HEK293 (cell line): ENCODE measurements around the gene PHC3.

Source experiments
- CTCF ChIA-PET: fragments of 350-600 bp; formaldehyde crosslinking; extraction: SDS; loops from one replicate; lab custom pipeline; 2021; ENCODE audit warnings: antibody characterized with exemption; lab: Yijun Ruan, JAX
- POLR2A ChIA-PET: fragments of 300-600 bp; formaldehyde crosslinking; extraction: SDS; loops from one replicate; lab custom pipeline; 2020; ENCODE audit warnings: antibody characterized with exemption, inconsistent platforms; lab: Yijun Ruan, JAX
- H3K27ac ChIP-seq: fragments of 200-500 bp; sonication (Bioruptor generic); 2 replicates; pipeline ENCODE4 v1.5.1; 2014; ENCODE audit warnings: low read depth, low read length, control low read depth, inconsistent platforms; ENCODE audit errors: extremely low read depth
- H3K36me3 ChIP-seq, 2 experiments: fragments of 200-500 bp in 1 of 2; sonication (Bioruptor generic) in 1 of 2; 1 replicate in 1 of 2; 2 replicates in 1 of 2; pipeline ENCODE4 v1.5.1; 2014 to 2017; ENCODE audit warnings: inconsistent platforms in 2 of 2, low read length in 2 of 2; ENCODE audit not compliant: control insufficient read depth in 2 of 2, insufficient read depth in 1 of 2
- H3K4me1 ChIP-seq: fragments of 200-500 bp; sonication (Bioruptor generic); 2 replicates; pipeline ENCODE4 v1.5.1; 2014; ENCODE audit warnings: mild to moderate bottlenecking, low read length, inconsistent platforms; ENCODE audit not compliant: control insufficient read depth, insufficient read depth
- H3K4me3 ChIP-seq: 2 replicates; pipeline ENCODE4 v1.5.1; 2011; ENCODE audit warnings: low read depth, mild to moderate bottlenecking, control low read depth, low read length, moderate library complexity
- H3K9me3 ChIP-seq: fragments of 200-500 bp; sonication (Bioruptor generic); 2 replicates; pipeline ENCODE4 v1.5.1; 2014; ENCODE audit warnings: low read depth, low read length, inconsistent platforms; ENCODE audit not compliant: control insufficient read depth, insufficient read depth
- INSM2 ChIP-seq: fragments of 450-650 bp; formaldehyde crosslinking; IDR thresholded peaks from 2 replicates; pipeline ENCODE4 v1.5.1; 2016; ENCODE audit warnings: missing biosample characterization, missing genetic modification characterization
- PRDM6 ChIP-seq: fragments of 450-650 bp; formaldehyde crosslinking; IDR thresholded peaks from 2 replicates; pipeline ENCODE4 v1.5.1; 2017; ENCODE audit warnings: missing biosample characterization, missing genetic modification characterization
- SCRT1 ChIP-seq: fragments of 450-650 bp; formaldehyde crosslinking; IDR thresholded peaks from 2 replicates; pipeline ENCODE4 v1.5.1; 2016; ENCODE audit warnings: missing biosample characterization, missing genetic modification characterization, borderline replicate concordance
- SCRT2 ChIP-seq: fragments of 450-650 bp; formaldehyde crosslinking; IDR thresholded peaks from 2 replicates; pipeline ENCODE4 v1.5.1; 2016; ENCODE audit warnings: missing biosample characterization, missing genetic modification characterization
- TSHZ1 ChIP-seq: fragments of 450-650 bp; formaldehyde crosslinking; IDR thresholded peaks from 2 replicates; pipeline ENCODE4 v1.5.1; 2016; ENCODE audit warnings: missing biosample characterization, missing genetic modification characterization, borderline replicate concordance
- ZBTB6 ChIP-seq: fragments of 450-650 bp; formaldehyde crosslinking; IDR thresholded peaks from 2 replicates; pipeline ENCODE4 v1.5.1; 2017; ENCODE audit warnings: missing biosample characterization, missing genetic modification characterization
- ZNF266 ChIP-seq: fragments of 450-650 bp; formaldehyde crosslinking; IDR thresholded peaks from 2 replicates; pipeline ENCODE4 v1.5.1; 2016; ENCODE audit warnings: missing biosample characterization, missing genetic modification characterization, low read depth
- ZNF280C ChIP-seq: fragments of 450-650 bp; formaldehyde crosslinking; IDR thresholded peaks from 2 replicates; pipeline ENCODE4 v1.5.1; 2016; ENCODE audit warnings: missing biosample characterization, missing genetic modification characterization
- ZNF350 ChIP-seq: fragments of 450-650 bp; formaldehyde crosslinking; IDR thresholded peaks from 2 replicates; pipeline ENCODE4 v1.5.0; 2017; ENCODE audit warnings: missing biosample characterization, mild to moderate bottlenecking, missing genetic modification characterization
- ZNF362 ChIP-seq: fragments of 450-650 bp; formaldehyde crosslinking; IDR thresholded peaks from 2 replicates; pipeline ENCODE4 v1.5.1; 2016; ENCODE audit warnings: missing biosample characterization, missing genetic modification characterization
- ZNF514 ChIP-seq: fragments of 450-650 bp; formaldehyde crosslinking; IDR thresholded peaks from 2 replicates; pipeline ENCODE4 v1.5.1; 2016; ENCODE audit warnings: missing biosample characterization, missing genetic modification characterization
- ZNF645 ChIP-seq: fragments of 450-650 bp; formaldehyde crosslinking; IDR thresholded peaks from 2 replicates; pipeline ENCODE4; 2016; ENCODE audit warnings: missing biosample characterization, missing genetic modification characterization
- ZNF792 ChIP-seq: fragments of 450-650 bp; formaldehyde crosslinking; IDR thresholded peaks from 2 replicates; pipeline ENCODE4 v1.5.1; 2016; ENCODE audit warnings: missing biosample characterization, missing genetic modification characterization
- ZSCAN18 ChIP-seq: fragments of 450-650 bp; formaldehyde crosslinking; IDR thresholded peaks from 2 replicates; pipeline ENCODE4 v1.5.1; 2016; ENCODE audit warnings: missing biosample characterization, missing genetic modification characterization

The PHC3 gene

GRCh38 chr3:170128977-170129431 lies 52.5 kb downstream of the PHC3 start (continued):
- no peak for TF ChIP-seq TSHZ1 (tag by site-specific recombination)

- CTCF ChIA-PET: no interaction called here
- peaks cover 0 to 19% of the 10 kb centered on the region in 2 experiments for H3K36me3 ChIP-seq
- TF ChIP-seq SCRT1 (tag by site-specific recombination) (peak; percentile 97), ZNF645 (tag by site-specific recombination) (no peak), ZNF350 (tag by site-specific recombination) (no peak), SCRT2 (tag by site-specific recombination) (peak; percentile 98), ZNF792 (tag by site-specific recombination) (no peak), ZNF266 (tag by site-specific recombination) (no peak), ZNF514 (tag by site-specific recombination) (no peak), ZNF280C (tag by site-specific recombination) (no peak), ZBTB6 (tag by site-specific recombination) (no peak), ZSCAN18 (tag by site-specific recombination) (no peak), ZNF362 (tag by site-specific recombination) (0 out of 2 replicates have a peak, but pooled peaks have one; percentile 35), PRDM6 (tag by site-specific recombination) (peak; percentile 81), INSM2 (no peak)
- H3K9me3 ChIP-seq: no peaks in the 10 kb centered on the region
- H3K4me3 ChIP-seq: no peak overlapping the region
- POLR2A ChIA-PET: interaction anchor here (0.6 to 0.7 kb wide), 2 partner anchors 15 to 81 kb away, joined by 3 read pairs; no protein-coding TSS in a partner anchor
- H3K27ac ChIP-seq: no peak overlapping the region
- no peaks in the 10 kb centered on the region for H3K4me1 ChIP-seq
Observed at GRCh38 chr3:170128259-170128976, 53.1 kb downstream of the PHC3 start.
